HepG2 (cell line): ENCODE data around the gene SNX21. TPM values are rescaled to one million over a fixed set of nuclear protein-coding genes. Genes with fewer than 3 reads are reported as not detected.

Source experiments
- AKAP8 ChIP-seq: sonication (generic); formaldehyde crosslinking; IDR thresholded peaks from 2 replicates; pipeline ENCODE4 v1.5.1; 2020; ENCODE audit warnings: mild to moderate bottlenecking, missing genetic modification reagents
- ASH2L ChIP-seq: fragments of 300-600, 200-600 bp; sonication (generic); IDR thresholded peaks from 2 replicates; pipeline ENCODE4 v1.7.0; 2017; ENCODE audit warnings: low read depth, mild to moderate bottlenecking, moderate library complexity, mixed read lengths, low read length; ENCODE audit not compliant: insufficient read length
- ATRX ChIP-seq: sonication (generic); formaldehyde crosslinking; IDR thresholded peaks from 2 replicates; pipeline ENCODE4 v1.4.0; 2020; ENCODE audit warnings: missing genetic modification reagents, borderline replicate concordance
- CEBPG ChIP-seq: IDR thresholded peaks from 2 replicates; pipeline ENCODE4 v1.6.1; 2016
- GABPB1 ChIP-seq: IDR thresholded peaks from 2 replicates; pipeline ENCODE4 v1.6.1; 2016; ENCODE audit warnings: mild to moderate bottlenecking, missing genetic modification reagents, moderate library complexity, missing compliant biosample characterization
- GPBP1L1 ChIP-seq: sonication (generic); formaldehyde crosslinking; IDR thresholded peaks from 2 replicates; pipeline ENCODE4 v1.5.0; 2020; ENCODE audit warnings: mild to moderate bottlenecking, missing genetic modification reagents
- HMGXB3 ChIP-seq: sonication (generic); formaldehyde crosslinking; IDR thresholded peaks from 2 replicates; pipeline ENCODE4 v1.4.0; 2020; ENCODE audit warnings: missing genetic modification reagents, borderline replicate concordance
- HNRNPH1 ChIP-seq: fragments of 200-400 bp; formaldehyde crosslinking; optimal IDR thresholded peaks from 2 replicates; pipeline ENCODE3; 2017; ENCODE audit warnings: mild to moderate bottlenecking, low read depth, low read length
- HOXD1 ChIP-seq: sonication (generic); formaldehyde crosslinking; IDR thresholded peaks from 2 replicates; pipeline ENCODE4 v1.5.0; 2020; ENCODE audit warnings: missing genetic modification reagents
- MIER2 ChIP-seq: IDR thresholded peaks from 2 replicates; pipeline ENCODE4 v1.6.1; 2016; ENCODE audit warnings: missing biosample characterization, missing genetic modification reagents
- NBN ChIP-seq: fragments of 450-650 bp; conservative IDR thresholded peaks from 2 replicates; pipeline ENCODE4 v1.6.1; 2017
- NFKBIZ ChIP-seq: IDR thresholded peaks from 2 replicates; pipeline ENCODE4 v1.6.1; 2018; ENCODE audit warnings: missing genetic modification reagents, missing compliant biosample characterization
- PHF20 ChIP-seq: sonication (generic); formaldehyde crosslinking; IDR thresholded peaks from 2 replicates; pipeline ENCODE4 v1.5.0; 2020; ENCODE audit warnings: mild to moderate bottlenecking, missing genetic modification reagents
- SRSF4 ChIP-seq: fragments of 200-400 bp; formaldehyde crosslinking; IDR thresholded peaks from one replicate; pipeline ENCODE4 v1.6.1; 2018; ENCODE audit warnings: mild to moderate bottlenecking, low read depth, low read length, moderate library complexity; ENCODE audit not compliant: poor library complexity, severe bottlenecking
- TFE3 ChIP-seq: IDR thresholded peaks from 2 replicates; pipeline ENCODE4 v1.6.1; 2016
- ZBTB3 ChIP-seq: sonication (generic); formaldehyde crosslinking; IDR thresholded peaks from 2 replicates; pipeline ENCODE4 v1.4.0; 2020; ENCODE audit warnings: low read depth, mild to moderate bottlenecking, moderate library complexity, missing genetic modification reagents, borderline replicate concordance
- ZFP1 ChIP-seq: IDR thresholded peaks from 2 replicates; pipeline ENCODE4 v1.6.1; 2016
- ZNF138 ChIP-seq: sonication (generic); formaldehyde crosslinking; IDR thresholded peaks from 2 replicates; pipeline ENCODE4 v1.5.0; 2020; ENCODE audit warnings: mild to moderate bottlenecking, low read depth, missing genetic modification reagents
- ZNF773 ChIP-seq: sonication (generic); formaldehyde crosslinking; IDR thresholded peaks from 2 replicates; pipeline ENCODE4 v1.4.0; 2020; ENCODE audit warnings: missing genetic modification reagents, borderline replicate concordance
- ZNF792 ChIP-seq: IDR thresholded peaks from 2 replicates; pipeline ENCODE4 v1.6.1; 2016
- polyA plus RNA-seq, 8 experiments: library from polyadenylated mRNA; depleted of rRNA in 3 of 8; stranded (reverse) in 7 of 8; unstranded in 1 of 8; fragments of >200 nt; fragmentation: Illumina TruSeq in 4 of 8; extraction: Trizol in 4 of 8; gene quantifications; 2 replicates each; pipeline versions ENCODE4 v1.2.1 to v1.2.3, GENCODE V29; 2011 to 2016; ENCODE audit warnings: low read depth in 4 of 8, missing spikeins in 1 of 8, mixed read lengths in 1 of 8; ENCODE audit not compliant: insufficient read depth in 1 of 8
- total RNA-seq, 5 experiments: library from RNA; depleted of rRNA; stranded (reverse); fragments of >200 nt; fragmentation: Illumina TruSeq; extraction: Trizol; gene quantifications; 2 replicates each; pipeline ENCODE4 v1.2.3, GENCODE V29; 2016; ENCODE audit warnings: low read depth in 1 of 5
- TF ChIP-seq, protein P1 (sequence below): sonication (generic); formaldehyde crosslinking; IDR thresholded peaks from 2 replicates; pipeline ENCODE4 v1.8.1; 2022; ENCODE audit warnings: mild to moderate bottlenecking, missing genetic modification reagents

SNX21 gene
- total and polyA plus RNA-seq, 2 of the 13 experiments (the other 11 are each of a cell fraction or from before 2014, with no cell fraction given), result 7.7 to 12.8 TPM

DNA sequence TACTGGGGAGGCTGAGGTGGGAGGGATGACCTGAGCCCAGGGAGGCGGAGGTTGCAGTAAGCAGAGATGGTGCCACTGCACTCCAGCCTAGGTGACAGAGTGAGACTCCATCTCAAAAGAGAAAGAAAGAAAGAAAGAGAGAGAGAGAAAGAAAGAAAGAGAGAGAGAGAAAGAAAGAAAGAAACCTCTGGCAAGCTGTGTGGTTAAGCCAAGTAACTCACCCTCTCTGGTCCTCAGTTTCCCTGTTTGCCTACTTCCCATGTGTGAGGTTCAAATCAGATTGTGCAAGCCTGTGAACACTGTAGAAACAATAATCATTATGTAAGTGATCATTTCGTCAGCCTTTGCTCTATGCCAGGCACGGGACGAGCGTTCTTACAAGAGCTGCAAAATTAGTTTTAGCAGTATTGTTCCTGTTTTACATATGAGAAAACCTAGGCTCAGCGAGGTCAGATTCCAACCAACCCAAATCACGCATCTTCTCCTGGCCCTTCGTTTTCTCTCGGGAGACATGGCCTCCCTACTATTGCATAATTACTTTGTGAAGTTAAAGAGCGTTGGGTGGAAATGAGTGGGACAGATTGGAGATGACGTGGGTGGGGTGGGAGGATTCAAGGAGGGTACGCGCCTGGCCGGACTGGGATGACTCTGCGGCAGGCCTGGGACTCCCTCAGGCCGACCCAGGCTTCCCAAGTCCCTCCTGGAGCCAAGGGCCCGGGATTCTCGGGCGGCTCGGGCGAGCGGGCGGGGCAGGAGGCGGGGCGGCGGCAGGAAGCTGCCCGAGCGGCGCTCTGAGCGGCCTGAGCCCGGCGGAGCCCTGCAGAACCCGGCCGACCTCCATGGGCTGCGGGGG is at the start of gene SNX21 (continued):
- TF ChIP-seq HMGXB3, result 0 out of 2 replicates have a peak, but pooled peaks have one; percentile 21
- no peak for TF ChIP-seq SRSF4
- peak; percentile 32; the same call in 1 of the 2 replicates for TF ChIP-seq HOXD1
- TF ChIP-seq ASH2L, result peak; percentile 68
- peak; percentile 12 for TF ChIP-seq TFE3 (CRISPR knock-in tag)
- TF ChIP-seq NBN, result no peak
- TF ChIP-seq AKAP8 (CRISPR knock-in tag), result no peak
- TF ChIP-seq ZNF792, result no peak
- TF ChIP-seq CEBPG, result peak; percentile 92
- TF ChIP-seq PHF20 (CRISPR knock-in tag), result peak; percentile 77
- no peak for TF ChIP-seq GPBP1L1
- no peak; the same call in 1 of the 2 replicates for TF ChIP-seq NFKBIZ (CRISPR knock-in tag)
- peak; percentile 78 for TF ChIP-seq GABPB1 (CRISPR knock-in tag)
- peak; percentile 84; the same call in 1 of the 2 replicates for TF ChIP-seq ZNF773
- TF ChIP-seq HNRNPH1, result no peak
- TF ChIP-seq ZNF138 (CRISPR knock-in tag), result 0 out of 2 replicates have a peak, but pooled peaks have one; percentile 46
- peak; percentile 91 for TF ChIP-seq ZBTB3 (CRISPR knock-in tag)
- TF ChIP-seq ZFP1 (CRISPR knock-in tag), result peak; percentile 18; the same call in 1 of the 2 replicates
- TF ChIP-seq, protein P1, sequence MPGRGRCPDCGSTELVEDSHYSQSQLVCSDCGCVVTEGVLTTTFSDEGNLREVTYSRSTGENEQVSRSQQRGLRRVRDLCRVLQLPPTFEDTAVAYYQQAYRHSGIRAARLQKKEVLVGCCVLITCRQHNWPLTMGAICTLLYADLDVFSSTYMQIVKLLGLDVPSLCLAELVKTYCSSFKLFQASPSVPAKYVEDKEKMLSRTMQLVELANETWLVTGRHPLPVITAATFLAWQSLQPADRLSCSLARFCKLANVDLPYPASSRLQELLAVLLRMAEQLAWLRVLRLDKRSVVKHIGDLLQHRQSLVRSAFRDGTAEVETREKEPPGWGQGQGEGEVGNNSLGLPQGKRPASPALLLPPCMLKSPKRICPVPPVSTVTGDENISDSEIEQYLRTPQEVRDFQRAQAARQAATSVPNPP (CRISPR knock-in tag), result peak; percentile 40; the same call in 1 of the 2 replicates
- TF ChIP-seq ATRX, result no peak
- no peak for TF ChIP-seq MIER2
